Adrenal gland (tissue), 12 donors: Measurements from ENCODE around the gene ADAMTS9. TPM values are rescaled to one million over a fixed set of nuclear protein-coding genes. Genes with fewer than 3 reads are reported as not detected.

Source experiments
- DNase-seq, 7 donors: peaks; one replicate each; pipeline ENCODE4 v3.0.0-alpha.2; 2019 to 2020
- H3K27ac ChIP-seq, 5 donors: fragments of 200-600 bp; sonication (generic) in 4 of 5; 1 replicate in 3 of 5; 2 replicates in 2 of 5; pipeline versions ENCODE4 v1.5.1 to v1.8.0; 2016 to 2020; ENCODE audit warnings: mild to moderate bottlenecking in 1 of 5
- H3K27me3 ChIP-seq: fragments of 200-600 bp; 2 replicates; pipeline ENCODE4 v1.8.0; 2021
- H3K36me3 ChIP-seq, 2 donors: fragments of 200-600 bp; replicated peaks in 1 of 2; 1 replicate in 1 of 2; 2 replicates in 1 of 2; pipeline versions ENCODE4 v1.5.1 to v1.8.0; 2018 to 2022
- H3K4me1 ChIP-seq, 2 donors: fragments of 200-600 bp; replicated peaks in 1 of 2; 1 replicate in 1 of 2; 2 replicates in 1 of 2; pipeline versions ENCODE4 v1.5.1 to v1.8.0; 2018 to 2021
- H3K4me3 ChIP-seq, 4 donors: fragments of 200-600 bp; sonication (generic) in 3 of 4; one replicate each; pipeline ENCODE4 v1.5.1; 2016 to 2018
- H3K9me3 ChIP-seq, 3 donors: fragments of 200-600 bp; sonication (generic) in 1 of 3; replicated peaks in 1 of 3; 1 replicate in 2 of 3; 2 replicates in 1 of 3; pipeline versions ENCODE4 v1.5.1 to v1.8.0; 2016 to 2021
- POLR2A ChIP-seq, 2 donors: fragments of 450-650 bp; IDR thresholded peaks; one replicate each; pipeline ENCODE4 v1.6.1; 2017; ENCODE audit warnings: antibody characterized with exemption in 2 of 2, mild to moderate bottlenecking in 2 of 2, moderate library complexity in 1 of 2
- WGBS, 4 donors: extraction: QIAGEN DNeasy Blood & Tissue Kit in 2 of 4; methylation state at CpG; one replicate each; pipeline versions ENCODE4 v1.1.5 to v1.1.7; 2013 to 2017; 5-methylcytosine and 5-hydroxymethylcytosine counted together
- intact Hi-C, 2 donors: fragments of 100-400 bp; cut with DNase I; formaldehyde crosslinking; loops; one replicate each; pipeline versions ENCODE4 v1.14.1 to v1.15.0; 2022 to 2023
- polyA plus RNA-seq, 3 donors: library from polyadenylated mRNA; stranded (reverse); fragments of 200-250 nt in 2 of 3; fragments of 350-450 nt in 1 of 3; fragmentation: Illumina TruSeq in 1 of 3; extraction: RNeasy Lipid Tissue Mini Kit (QIAGEN cat#74804) in 1 of 3; gene quantifications; one replicate each; pipeline ENCODE4 v1.2.3, GENCODE V29; 2013 to 2014
- total RNA-seq, 9 donors: library from RNA; depleted of rRNA in 4 of 9; stranded (reverse); fragments of >200 nt in 4 of 9; fragments of 120-200 nt in 1 of 9; fragmentation: NEBNext Ultra II Directional in 1 of 9; extraction: Animal tissue kit (Norgen Biotek cat#: 25700) in 1 of 9; gene quantifications; one replicate each; pipeline versions ENCODE4 v1.1.0 to v1.2.4, GENCODE V29; 2013 to 2023
- TF ChIP-seq, protein P1 (sequence below), 6 experiments: fragments of 450-650 bp in 4 of 6; fragments of 200-600 bp in 2 of 6; sonication (generic) in 1 of 6; IDR thresholded peaks; 1 replicate in 5 of 6; 2 replicates in 1 of 6; pipeline versions ENCODE4 v1.5.1 to v1.8.0; 2016 to 2021; ENCODE audit warnings: antibody characterized with exemption in 6 of 6, mild to moderate bottlenecking in 2 of 6, moderate library complexity in 1 of 6
- donor health status: healthy with polysubstance abuse.
- donor health status: Bipolar disorder and iron deficiency.
- donor health status: DM: yes; HTN: yes; CAD: no.
- donor health status: DM: no; HTN: no; CAD: no.
- donor health status: DM: no; HTN: no; CAD: no.
- donor health status: DM: yes; HTN: yes; CAD: no.

The ADAMTS9 gene
- total and polyA plus RNA-seq, 12 donors, result 5.1 to 51.2 (median 22.0) TPM

DNA sequence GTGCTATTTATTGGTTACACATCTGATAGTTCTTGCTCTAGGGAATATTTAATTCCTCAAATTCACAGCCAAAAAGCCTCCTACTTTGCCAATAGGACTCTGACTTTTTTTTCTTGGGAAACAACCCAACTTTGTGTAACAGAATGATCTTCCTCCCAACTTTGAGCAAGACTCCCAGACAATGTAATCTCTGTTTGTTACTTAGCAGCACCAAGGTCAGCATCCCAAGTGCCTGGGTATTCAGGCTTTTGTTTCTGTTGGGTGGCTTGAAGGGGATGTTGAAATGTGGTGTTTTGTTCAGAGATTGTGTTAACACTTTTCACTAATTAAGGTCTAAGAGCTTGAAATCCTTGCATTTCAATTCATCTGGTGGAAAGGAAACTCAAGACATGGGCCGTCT is 115.8 kb downstream of the ADAMTS9 start:
- WGBS, 4 donors, result 80 to 100% (median 95%) methylated on average over 1 of the region's 1 CpG
- H3K27me3 ChIP-seq, result no peaks in the 10 kb centered on the region
- H3K4me1 ChIP-seq, result no peaks in the 10 kb centered on the region
- no peak for TF ChIP-seq POLR2A (IDR thresholded peaks at IDR 0.05)
- TF ChIP-seq, protein P1, sequence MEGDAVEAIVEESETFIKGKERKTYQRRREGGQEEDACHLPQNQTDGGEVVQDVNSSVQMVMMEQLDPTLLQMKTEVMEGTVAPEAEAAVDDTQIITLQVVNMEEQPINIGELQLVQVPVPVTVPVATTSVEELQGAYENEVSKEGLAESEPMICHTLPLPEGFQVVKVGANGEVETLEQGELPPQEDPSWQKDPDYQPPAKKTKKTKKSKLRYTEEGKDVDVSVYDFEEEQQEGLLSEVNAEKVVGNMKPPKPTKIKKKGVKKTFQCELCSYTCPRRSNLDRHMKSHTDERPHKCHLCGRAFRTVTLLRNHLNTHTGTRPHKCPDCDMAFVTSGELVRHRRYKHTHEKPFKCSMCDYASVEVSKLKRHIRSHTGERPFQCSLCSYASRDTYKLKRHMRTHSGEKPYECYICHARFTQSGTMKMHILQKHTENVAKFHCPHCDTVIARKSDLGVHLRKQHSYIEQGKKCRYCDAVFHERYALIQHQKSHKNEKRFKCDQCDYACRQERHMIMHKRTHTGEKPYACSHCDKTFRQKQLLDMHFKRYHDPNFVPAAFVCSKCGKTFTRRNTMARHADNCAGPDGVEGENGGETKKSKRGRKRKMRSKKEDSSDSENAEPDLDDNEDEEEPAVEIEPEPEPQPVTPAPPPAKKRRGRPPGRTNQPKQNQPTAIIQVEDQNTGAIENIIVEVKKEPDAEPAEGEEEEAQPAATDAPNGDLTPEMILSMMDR (IDR thresholded peaks at IDR 0.05), result no peak
- intact Hi-C loops, result no loop called here
- no peaks in the 10 kb centered on the region for H3K9me3 ChIP-seq
- no peaks in the 10 kb centered on the region for H3K36me3 ChIP-seq
- no peak overlapping the region for H3K4me3 ChIP-seq
- no peak overlapping the region for H3K27ac ChIP-seq
- DNase-seq, result no peak

DNA sequence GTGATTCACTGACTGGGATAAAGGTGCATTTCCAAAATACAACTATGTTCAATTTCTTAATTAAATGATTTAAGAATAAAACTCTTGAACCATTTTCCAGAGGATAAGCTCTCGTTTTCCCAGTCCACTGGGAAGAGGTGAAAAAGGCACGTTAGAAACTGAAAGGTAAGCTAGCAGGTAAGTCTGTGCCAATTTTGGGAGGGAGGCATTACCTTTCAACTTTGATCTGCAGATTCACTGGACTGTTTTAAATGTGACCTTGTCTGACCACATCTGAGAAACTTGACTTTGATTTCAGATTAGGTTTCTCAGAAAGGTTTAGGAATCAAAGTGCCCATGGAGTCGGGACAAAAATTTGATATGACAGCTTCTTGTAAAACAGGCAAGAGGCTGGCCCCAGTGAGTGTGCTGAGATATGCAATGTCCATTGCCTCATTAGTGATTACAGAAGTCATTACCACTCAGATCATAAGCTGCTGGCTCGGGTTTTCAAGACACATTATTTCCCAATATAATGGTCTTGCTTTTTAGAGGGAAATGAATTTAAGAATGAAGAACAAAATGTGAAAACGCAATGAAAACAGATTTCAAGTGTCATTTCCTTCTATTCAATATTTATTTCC is 118.8 kb downstream of the ADAMTS9 start:
- DNase-seq, result no peak
- Histone ChIP-seq H3K27me3 (no peaks in the 10 kb centered on the region), H3K4me1 (no peaks in the 10 kb centered on the region), H3K27ac (no peak overlapping the region), H3K9me3 (no peaks in the 10 kb centered on the region), H3K4me3 (no peak overlapping the region), H3K36me3 (no peaks in the 10 kb centered on the region)
- intact Hi-C loops, result no loop called here
- WGBS, 4 donors, result 72 to 82% (median 77%) methylated on average over 5 of the region's 5 CpGs
- TF ChIP-seq POLR2A (IDR thresholded peaks at IDR 0.05), result no peak
- TF ChIP-seq, protein P1 (IDR thresholded peaks at IDR 0.05), result no peak

DNA sequence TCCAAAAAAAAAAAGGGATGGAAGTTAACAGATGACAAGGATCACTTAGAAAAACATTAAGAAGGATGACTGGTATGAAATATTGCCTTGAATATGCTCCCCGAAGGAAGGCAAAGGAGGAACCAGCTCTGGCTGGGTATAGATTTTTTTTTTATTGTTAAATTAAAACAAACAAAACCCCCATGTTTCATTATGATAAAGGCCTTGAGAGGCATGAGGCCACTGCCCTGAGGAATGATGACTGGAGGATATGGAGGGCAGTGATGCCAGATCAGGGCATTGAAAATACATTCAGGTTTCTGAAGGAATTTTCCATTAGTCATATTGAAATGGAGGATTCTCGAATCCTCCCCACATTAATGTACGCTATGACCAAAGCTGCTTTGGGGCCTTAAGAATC is 120.9 kb downstream of the ADAMTS9 start:
- Histone ChIP-seq H3K4me1 (no peaks in the 10 kb centered on the region), H3K36me3 (no peaks in the 10 kb centered on the region), H3K4me3 (no peak overlapping the region), H3K27me3 (no peaks in the 10 kb centered on the region), H3K27ac (no peak overlapping the region), H3K9me3 (no peaks in the 10 kb centered on the region)
- no peak for TF ChIP-seq POLR2A (IDR thresholded peaks at IDR 0.05)
- TF ChIP-seq, protein P1 (IDR thresholded peaks at IDR 0.05), result no peak
- DNase-seq, result no peak
- WGBS, 4 donors, result 71 to 91% (median 89%) methylated on average over 3 of the region's 3 CpGs
- intact Hi-C loops, result no loop called here

DNA sequence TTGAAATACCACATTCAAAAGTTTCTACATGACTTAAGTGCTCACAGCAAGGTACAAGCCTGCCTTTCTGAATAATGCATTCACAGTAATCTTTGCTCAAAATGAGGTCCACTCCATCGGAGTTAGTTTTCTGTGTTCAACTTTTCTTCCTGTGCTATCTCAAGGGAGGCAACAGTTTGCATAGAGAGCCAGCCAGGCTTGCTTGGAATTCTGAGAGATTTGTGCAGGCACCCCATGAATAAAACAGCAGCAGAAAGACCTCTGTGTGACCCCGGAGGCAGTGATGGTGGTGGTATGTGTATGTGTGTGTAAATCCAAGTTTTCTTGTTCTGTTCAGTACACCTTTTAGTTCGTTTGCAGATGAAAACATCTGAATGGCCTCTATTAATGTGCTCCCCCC is 124.0 kb downstream of the ADAMTS9 start:
- Histone ChIP-seq H3K27ac (no peak overlapping the region), H3K4me3 (no peak overlapping the region), H3K36me3 (no peaks in the 10 kb centered on the region), H3K9me3 (no peaks in the 10 kb centered on the region), H3K4me1 (no peaks in the 10 kb centered on the region), H3K27me3 (no peaks in the 10 kb centered on the region)
- TF ChIP-seq, protein P1 (IDR thresholded peaks at IDR 0.05), result no peak
- TF ChIP-seq POLR2A (IDR thresholded peaks at IDR 0.05), result no peak
- 56 to 71% (median 65%) methylated on average over 3 of the region's 3 CpGs for WGBS, 4 donors
- intact Hi-C loops, result no loop called here
- DNase-seq, result no peak
